Lower leg skin (tissue), 3 donors: Measurements from ENCODE around the gene CAMSAP2.

ENCODE experiments used
- CTCF ChIP-seq, 3 donors: fragments of 450-650 bp; IDR thresholded peaks; one replicate each; pipeline ENCODE4 v1.5.1; 2016; ENCODE audit warnings: antibody characterized with exemption in 3 of 3, mild to moderate bottlenecking in 3 of 3, moderate library complexity in 2 of 3
- POLR2A ChIP-seq, 2 donors: fragments of 450-650 bp; IDR thresholded peaks; one replicate each; pipeline ENCODE4 v1.6.1; 2016 to 2017; ENCODE audit warnings: antibody characterized with exemption in 2 of 2, mild to moderate bottlenecking in 1 of 2, moderate library complexity in 1 of 2

- TF ChIP-seq CTCF (IDR thresholded peaks at IDR 0.05): no peak
- no peak for TF ChIP-seq POLR2A (IDR thresholded peaks at IDR 0.05)
Measured at GRCh38 chr1:200867018-200867811, 128.5 kb downstream of the CAMSAP2 start.
